ENCODE data around the gene FOXP1. TPM values are rescaled to one million over a fixed set of nuclear protein-coding genes. Genes with fewer than 3 reads are reported as not detected.
A peak's percentile ranks its signal among the peaks of the same experiment; 100 is the strongest.

FOXP1 gene
- total RNA-seq, 2 experiments from 2014 or later = 178 TPM

GRCh38 chr3:71401695-71402231 is 181.8 kb downstream of the FOXP1 start:
- no peak for ATAC-seq (ENCODE audit: low read depth)
- Mint-ChIP-seq H3K27me3 (no peaks in the 10 kb centered on the region), H3K9me3 (no peaks in the 10 kb centered on the region), H3K36me3 (peaks cover 6% of the 10 kb centered on the region), H3K4me3 (no peak overlapping the region), H3K4me1 (peaks cover 47% of the 10 kb centered on the region), H3K27ac (no peak overlapping the region)
- POLR2A ChIA-PET = interaction anchor here (0.8 kb wide), 1 partner anchor 42 kb away, joined by 3 read pairs; no protein-coding TSS in a partner anchor
- no peak for DNase-seq

- H3K27me3 Mint-ChIP-seq = no peaks in the 10 kb centered on the region
- DNase-seq (no peak), ATAC-seq (ENCODE audit: low read depth) (no peak)
- H3K4me1 Mint-ChIP-seq = peaks cover 47% of the 10 kb centered on the region
- POLR2A ChIA-PET = interaction anchor here (0.8 kb wide), 2 partner anchors 16 to 43 kb away, joined by 3 read pairs; no protein-coding TSS in a partner anchor
- H3K9me3 Mint-ChIP-seq = no peaks in the 10 kb centered on the region
- H3K4me3 Mint-ChIP-seq = peak overlapping the region; percentile 59
- H3K27ac Mint-ChIP-seq = peak overlapping the region; percentile 51
- H3K36me3 Mint-ChIP-seq = peaks cover 4% of the 10 kb centered on the region
Observed at GRCh38 chr3:71400986-71401451, 182.5 kb downstream of the FOXP1 start.

GRCh38 chr3:71399478-71399877 is 184.1 kb downstream of the FOXP1 start:
- DNase-seq (no peak), ATAC-seq (ENCODE audit: low read depth) (no peak)
- Mint-ChIP-seq H3K4me3 (peak overlapping the region; percentile 50), H3K27ac (peak overlapping the region; percentile 80), H3K4me1 (peaks cover 56% of the 10 kb centered on the region), H3K36me3 (peaks cover 3% of the 10 kb centered on the region), H3K27me3 (no peaks in the 10 kb centered on the region), H3K9me3 (no peaks in the 10 kb centered on the region)
- POLR2A ChIA-PET = interaction anchor here (1.2 kb wide), 1 partner anchor 17 kb away, joined by 3 read pairs; no protein-coding TSS in a partner anchor

GRCh38 chr3:71398157-71398836 is 185.2 kb downstream of the FOXP1 start:
- Mint-ChIP-seq H3K27ac (peak overlapping the region; percentile 86), H3K4me1 (peaks cover 58% of the 10 kb centered on the region), H3K36me3 (peaks cover 2% of the 10 kb centered on the region), H3K27me3 (no peaks in the 10 kb centered on the region), H3K9me3 (peaks cover 2% of the 10 kb centered on the region), H3K4me3 (peak overlapping the region; percentile 74)
- no peak for DNase-seq
- ATAC-seq (ENCODE audit: low read depth) = peak; percentile 19
- POLR2A ChIA-PET = interaction anchor here (0.6 to 1.5 kb wide), 9 partner anchors 18 to 441 kb away, joined by 3 to 5 read pairs (median 4); no protein-coding TSS in a partner anchor

- POLR2A ChIA-PET = interaction anchor here (0.6 to 1.5 kb wide), 7 partner anchors 20 to 440 kb away, joined by 3 to 5 read pairs (median 4); no protein-coding TSS in a partner anchor
- no peak for DNase-seq
- no peaks in the 10 kb centered on the region for H3K27me3 Mint-ChIP-seq
- ATAC-seq (ENCODE audit: low read depth) = no peak
- peaks cover 2% of the 10 kb centered on the region for H3K9me3 Mint-ChIP-seq
- H3K36me3 Mint-ChIP-seq = no peaks in the 10 kb centered on the region
- H3K4me1 Mint-ChIP-seq = peaks cover 53% of the 10 kb centered on the region
- peak overlapping the region; percentile 74 for H3K4me3 Mint-ChIP-seq
- H3K27ac Mint-ChIP-seq = peak overlapping the region; percentile 86
Observed at GRCh38 chr3:71397726-71398125, 185.8 kb downstream of the FOXP1 start.

- Mint-ChIP-seq H3K9me3 (peaks cover 2% of the 10 kb centered on the region), H3K4me1 (peaks cover 51% of the 10 kb centered on the region), H3K27me3 (no peaks in the 10 kb centered on the region), H3K27ac (no peak overlapping the region), H3K36me3 (no peaks in the 10 kb centered on the region), H3K4me3 (no peak overlapping the region)
- ATAC-seq (ENCODE audit: low read depth) (no peak), DNase-seq (no peak)
- POLR2A ChIA-PET = interaction anchor here (1.2 to 1.4 kb wide), 2 partner anchors 21 to 91 kb away, joined by 4 read pairs; no protein-coding TSS in a partner anchor
Observed at GRCh38 chr3:71397046-71397445, 186.5 kb downstream of the FOXP1 start.

GRCh38 chr3:71395927-71396695 is 187.4 kb downstream of the FOXP1 start:
- Mint-ChIP-seq H3K4me3 (no peak overlapping the region), H3K27ac (peak overlapping the region; percentile 44), H3K27me3 (no peaks in the 10 kb centered on the region), H3K36me3 (no peaks in the 10 kb centered on the region), H3K9me3 (peaks cover 2% of the 10 kb centered on the region), H3K4me1 (peaks cover 52% of the 10 kb centered on the region)
- ATAC-seq (ENCODE audit: low read depth) (no peak), DNase-seq (no peak)
- POLR2A ChIA-PET = no interaction called here

GRCh38 chr3:71395470-71395869 is 188.1 kb downstream of the FOXP1 start:
- Mint-ChIP-seq H3K4me3 (no peak overlapping the region), H3K27me3 (no peaks in the 10 kb centered on the region), H3K27ac (peak overlapping the region; percentile 17), H3K9me3 (peaks cover 2% of the 10 kb centered on the region), H3K4me1 (peaks cover 54% of the 10 kb centered on the region), H3K36me3 (no peaks in the 10 kb centered on the region)
- DNase-seq (no peak), ATAC-seq (ENCODE audit: low read depth) (no peak)
- POLR2A ChIA-PET = no interaction called here

GRCh38 chr3:71393745-71394144 is 189.8 kb downstream of the FOXP1 start:
- Mint-ChIP-seq H3K4me1 (peaks cover 52% of the 10 kb centered on the region), H3K27ac (no peak overlapping the region), H3K9me3 (peaks cover 2% of the 10 kb centered on the region), H3K36me3 (no peaks in the 10 kb centered on the region), H3K27me3 (no peaks in the 10 kb centered on the region), H3K4me3 (no peak overlapping the region)
- no peak for ATAC-seq (ENCODE audit: low read depth)
- POLR2A ChIA-PET = interaction anchor here (1.5 kb wide), 1 partner anchor 23 kb away, joined by 6 read pairs; no protein-coding TSS in a partner anchor
- no peak for DNase-seq

GRCh38 chr3:71393093-71393492 is 190.4 kb downstream of the FOXP1 start:
- POLR2A ChIA-PET = no interaction called here
- DNase-seq (no peak), ATAC-seq (ENCODE audit: low read depth) (peak; percentile 16)
- Mint-ChIP-seq H3K27me3 (no peaks in the 10 kb centered on the region), H3K9me3 (peaks cover 2% of the 10 kb centered on the region), H3K4me3 (no peak overlapping the region), H3K27ac (no peak overlapping the region), H3K36me3 (no peaks in the 10 kb centered on the region), H3K4me1 (peaks cover 51% of the 10 kb centered on the region)

GRCh38 chr3:71392251-71392650 is 191.3 kb downstream of the FOXP1 start:
- Mint-ChIP-seq H3K4me1 (peaks cover 48% of the 10 kb centered on the region), H3K36me3 (no peaks in the 10 kb centered on the region), H3K27me3 (no peaks in the 10 kb centered on the region), H3K27ac (peak overlapping the region; percentile 90), H3K4me3 (peak overlapping the region; percentile 72), H3K9me3 (peaks cover 2% of the 10 kb centered on the region)
- POLR2A ChIA-PET = interaction anchor here (1.5 kb wide), 1 partner anchor 26 kb away, joined by 6 read pairs; no protein-coding TSS in a partner anchor
- DNase-seq (no peak), ATAC-seq (ENCODE audit: low read depth) (no peak)

GRCh38 chr3:71391361-71391760 is 192.2 kb downstream of the FOXP1 start:
- Mint-ChIP-seq H3K4me3 (peak overlapping the region; percentile 72), H3K4me1 (peaks cover 50% of the 10 kb centered on the region), H3K27me3 (no peaks in the 10 kb centered on the region), H3K27ac (peak overlapping the region; percentile 90), H3K36me3 (no peaks in the 10 kb centered on the region), H3K9me3 (peaks cover 2% of the 10 kb centered on the region)
- no peak for DNase-seq
- no peak for ATAC-seq (ENCODE audit: low read depth)
- POLR2A ChIA-PET = interaction anchor here (1.5 to 2.4 kb wide), 2 partner anchors 19 to 27 kb away, joined by 6 to 7 read pairs; no protein-coding TSS in a partner anchor
